H9 (cell line): Measurements from ENCODE around the gene PXN. TPM values are rescaled to one million over a fixed set of nuclear protein-coding genes. Genes with fewer than 3 reads are reported as not detected.
A peak's percentile ranks its signal among the peaks of the same experiment; 100 is the strongest.
"Not testable (repeated sequence)": the region's sequence is repeated elsewhere in the genome, so short reads cannot be mapped to it uniquely, and the experiment has no call there.

Source experiments
- DNase-seq: peaks from one replicate; pipeline ENCODE4 v3.0.0-alpha.2; 2017
- H2AFZ ChIP-seq: one replicate; pipeline ENCODE4 v1.6.1; 2013; ENCODE audit warnings: mild to moderate bottlenecking, low read length, control low read depth, moderate library complexity
- H2AK5ac ChIP-seq: 2 replicates; pipeline ENCODE4 v1.6.1; 2013; ENCODE audit warnings: low read length, control low read depth, mixed read lengths; ENCODE audit not compliant: insufficient read length
- H2BK120ac ChIP-seq: one replicate; pipeline ENCODE4 v1.6.1; 2013; ENCODE audit warnings: low read depth, mild to moderate bottlenecking, low read length, control low read depth, inconsistent platforms; ENCODE audit not compliant: poor library complexity, severe bottlenecking
- H2BK12ac ChIP-seq: 2 replicates; pipeline ENCODE4 v1.6.1; 2013; ENCODE audit warnings: low read length, control low read depth, mixed read lengths, low read depth; ENCODE audit not compliant: insufficient read length
- H2BK15ac ChIP-seq: 2 replicates; pipeline ENCODE4 v1.6.1; 2013; ENCODE audit warnings: low read depth, low read length, control low read depth
- H2BK20ac ChIP-seq: one replicate; pipeline ENCODE4 v1.6.1; 2013; ENCODE audit warnings: low read depth, mild to moderate bottlenecking, low read length, control low read depth, inconsistent platforms; ENCODE audit not compliant: poor library complexity, severe bottlenecking
- H2BK5ac ChIP-seq: 2 replicates; pipeline ENCODE4 v1.6.1; 2013; ENCODE audit warnings: low read length, control low read depth, mixed read lengths; ENCODE audit not compliant: insufficient read length
- H3K14ac ChIP-seq: 2 replicates; pipeline ENCODE4 v1.6.1; 2013; ENCODE audit warnings: low read length, control low read depth; ENCODE audit not compliant: insufficient read depth
- H3K18ac ChIP-seq: 2 replicates; pipeline ENCODE4 v1.6.1; 2013; ENCODE audit warnings: low read depth, mild to moderate bottlenecking, mixed read lengths, low read length, control low read depth; ENCODE audit not compliant: insufficient read length
- H3K23ac ChIP-seq: 2 replicates; pipeline ENCODE4 v1.6.1; 2013; ENCODE audit warnings: low read length, control low read depth, mixed read lengths, low read depth; ENCODE audit not compliant: insufficient read length
- H3K23me2 ChIP-seq: 2 replicates; pipeline ENCODE4 v1.6.1; 2013; ENCODE audit warnings: low read depth, mild to moderate bottlenecking, mixed read lengths, low read length, control low read depth; ENCODE audit not compliant: insufficient read length, poor library complexity, severe bottlenecking
- H3K27ac ChIP-seq: 2 replicates; pipeline ENCODE4 v1.5.1; 2013; ENCODE audit warnings: low read length, control low read depth, mixed read lengths, low read depth; ENCODE audit not compliant: insufficient read length
- H3K27me3 ChIP-seq: 2 replicates; pipeline ENCODE4 v1.6.1; 2013; ENCODE audit warnings: low read length, control low read depth, inconsistent platforms; ENCODE audit not compliant: insufficient read depth
- H3K4ac ChIP-seq: 2 replicates; pipeline ENCODE4 v1.6.1; 2013; ENCODE audit warnings: low read depth, mild to moderate bottlenecking, control low read depth, inconsistent platforms, low read length, moderate library complexity
- H3K4me1 ChIP-seq: 2 replicates; pipeline ENCODE4 v1.6.1; 2013; ENCODE audit warnings: low read length, control low read depth, inconsistent platforms; ENCODE audit not compliant: insufficient read depth
- H3K4me2 ChIP-seq: 2 replicates; pipeline ENCODE4 v1.6.1; 2013; ENCODE audit warnings: low read length, control low read depth, mixed read lengths; ENCODE audit not compliant: insufficient read length, insufficient read depth
- H3K56ac ChIP-seq: 2 replicates; pipeline ENCODE4 v1.6.1; 2013; ENCODE audit warnings: low read depth, mild to moderate bottlenecking, mixed read lengths, low read length, control low read depth; ENCODE audit not compliant: insufficient read length
- H3K79me1 ChIP-seq: 2 replicates; pipeline ENCODE4 v1.6.1; 2013; ENCODE audit warnings: low read depth, mild to moderate bottlenecking, moderate library complexity, low read length, control low read depth, inconsistent platforms; ENCODE audit not compliant: insufficient read depth, poor library complexity, severe bottlenecking
- H3K79me2 ChIP-seq: 2 replicates; pipeline ENCODE4 v1.6.1; 2013; ENCODE audit warnings: low read length, control low read depth, inconsistent platforms; ENCODE audit not compliant: insufficient read depth
- H3K9ac ChIP-seq: 2 replicates; pipeline ENCODE4 v1.6.1; 2013; ENCODE audit warnings: low read length, control low read depth, mixed read lengths; ENCODE audit not compliant: insufficient read length; ENCODE audit errors: extremely low read depth
- H3K9me3 ChIP-seq: one replicate; pipeline ENCODE4 v1.6.1; 2013; ENCODE audit warnings: low read depth, low read length, inconsistent platforms; ENCODE audit not compliant: control insufficient read depth
- H3T11ph ChIP-seq: one replicate; pipeline ENCODE4 v1.6.1; 2013; ENCODE audit warnings: mild to moderate bottlenecking, low read length, control low read depth, inconsistent platforms
- H4K20me1 ChIP-seq: one replicate; pipeline ENCODE4 v1.6.1; 2013; ENCODE audit not compliant: control insufficient read depth, insufficient read length, insufficient read depth
- H4K5ac ChIP-seq: 2 replicates; pipeline ENCODE4 v1.6.1; 2013; ENCODE audit warnings: low read depth, mild to moderate bottlenecking, mixed read lengths, low read length, control low read depth; ENCODE audit not compliant: insufficient read length
- H4K8ac ChIP-seq: replicated peaks from 2 replicates; pipeline ENCODE4 v1.6.1; 2013; ENCODE audit warnings: low read length, control low read depth, mixed read lengths, low read depth; ENCODE audit not compliant: insufficient read length
- H4K91ac ChIP-seq: 2 replicates; pipeline ENCODE4 v1.6.1; 2013; ENCODE audit warnings: low read depth, mild to moderate bottlenecking, moderate library complexity, mixed read lengths, low read length, control low read depth; ENCODE audit not compliant: insufficient read length
- H3K27ac Mint-ChIP-seq, 3 experiments: 2 replicates in 2 of 3; 3 replicates in 1 of 3; pipeline ENCODE4 v1.8.0; 2020 to 2021; ENCODE audit warnings: mixed read lengths in 3 of 3, mild to moderate bottlenecking in 1 of 3, moderate library complexity in 1 of 3
- H3K27me3 Mint-ChIP-seq: 2 replicates; pipeline ENCODE4 v1.8.0; 2021; ENCODE audit warnings: low read depth, mild to moderate bottlenecking, moderate library complexity, mixed read lengths
- H3K36me3 Mint-ChIP-seq, 3 experiments: 2 replicates in 2 of 3; 3 replicates in 1 of 3; pipeline ENCODE4 v1.8.0; 2020 to 2021; ENCODE audit warnings: low read depth in 3 of 3, mixed read lengths in 3 of 3; ENCODE audit not compliant: insufficient read depth in 1 of 3
- H3K4me1 Mint-ChIP-seq, 2 experiments: 2 replicates each; pipeline ENCODE4 v1.8.0; 2020; ENCODE audit warnings: mixed read lengths in 2 of 2
- H3K4me3 Mint-ChIP-seq, 2 experiments: 2 replicates in 1 of 2; 3 replicates in 1 of 2; pipeline ENCODE4 v1.8.0; 2020 to 2021; ENCODE audit warnings: mild to moderate bottlenecking in 2 of 2, mixed read lengths in 2 of 2, moderate library complexity in 1 of 2
- H3K9me3 Mint-ChIP-seq, 2 experiments: 2 replicates in 1 of 2; 3 replicates in 1 of 2; pipeline ENCODE4 v1.8.0; 2020; ENCODE audit warnings: mild to moderate bottlenecking in 2 of 2, mixed read lengths in 2 of 2, moderate library complexity in 1 of 2
- WGBS: extraction: QIAGEN DNeasy Blood & Tissue Kit; methylation state at CpG from one replicate; pipeline ENCODE4 v1.1.7; 2013; ENCODE audit warnings: missing lambda C conversion rate, low lambda C conversion rate, mixed read lengths; ENCODE audit not compliant: insufficient read length; ENCODE audit errors: extremely low coverage; 5-methylcytosine and 5-hydroxymethylcytosine counted together
- total RNA-seq: library from RNA; stranded (reverse); gene quantifications from 2 replicates; pipeline ENCODE4 v1.2.1, GENCODE V29; 2021
- TF ChIP-seq, protein P1 (sequence below): fragments of 200-600 bp; sonication (generic); conservative IDR thresholded peaks from 3 replicates; pipeline ENCODE4 v1.8.0; 2021; ENCODE audit warnings: antibody characterized with exemption, mild to moderate bottlenecking

Gene PXN
- total RNA-seq, 1 experiment from 2014 or later = 92.8 TPM

DNA sequence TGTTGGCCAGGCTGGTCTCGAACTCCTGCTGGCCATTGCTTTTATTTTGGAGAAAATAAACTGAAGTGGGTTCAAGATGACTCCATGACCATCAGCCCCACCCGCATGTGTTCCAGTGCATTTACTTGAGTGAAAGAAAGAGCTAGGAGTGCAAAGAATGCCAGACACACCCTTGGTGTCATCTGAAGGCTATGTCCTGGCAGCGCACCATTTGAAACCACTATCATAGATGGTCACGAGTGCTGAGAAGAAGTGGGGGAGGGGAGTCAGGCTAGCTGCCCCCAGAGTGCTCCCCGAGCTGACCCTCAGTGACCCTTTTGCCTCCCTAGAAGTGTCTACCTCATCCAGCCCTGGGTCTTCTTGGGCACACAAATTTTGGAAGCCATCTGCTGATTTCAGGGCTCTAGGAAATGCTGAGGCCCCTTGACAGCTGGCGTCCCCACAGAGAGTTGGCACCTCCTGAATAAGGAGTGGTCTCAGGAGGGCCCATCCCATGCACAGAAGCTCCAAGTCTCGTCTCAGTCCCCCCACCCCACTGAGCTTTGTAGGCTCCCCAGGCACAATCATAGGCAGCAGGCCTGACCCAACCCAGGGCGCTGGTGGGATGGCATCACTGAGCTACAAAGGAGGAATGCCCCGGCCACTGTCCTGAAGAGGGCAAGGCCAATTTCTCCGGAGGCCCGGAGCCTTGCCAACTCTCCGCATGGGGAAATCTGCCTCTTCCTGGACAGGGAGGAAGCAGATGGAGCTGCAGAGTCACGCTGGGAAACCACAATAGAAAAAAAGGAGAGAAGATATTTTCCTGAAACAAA, 28.0 kb downstream of the PXN start:
- Histone ChIP-seq H3K9ac (no peak overlapping the region), H3K4me2 (no peak overlapping the region)

DNA sequence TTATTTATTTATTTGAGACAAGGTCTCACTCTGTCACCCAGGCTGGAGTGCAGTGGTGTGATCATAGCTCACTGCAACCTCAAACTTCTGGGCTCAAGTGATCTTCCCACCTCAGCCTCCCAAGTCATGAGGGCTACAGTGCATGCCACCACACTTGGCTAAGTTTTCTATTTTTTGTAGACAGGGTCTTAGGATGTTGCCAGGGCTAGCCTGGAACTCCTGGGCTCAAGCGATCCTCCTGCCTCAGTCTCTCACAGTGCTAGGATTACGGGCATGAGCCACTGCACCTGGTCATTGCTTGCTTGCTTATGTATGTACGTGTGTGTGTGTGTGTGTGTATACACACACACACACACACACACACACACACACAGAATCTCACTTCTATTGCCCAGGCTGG, 28.7 kb downstream of the PXN start:
- H2BK5ac ChIP-seq, H3K18ac ChIP-seq, H2BK20ac ChIP-seq, H3K27me3 Mint-ChIP-seq, H3K4me3 Mint-ChIP-seq, H4K5ac ChIP-seq, H3K9me3 Mint-ChIP-seq, DNase-seq, H3K4ac ChIP-seq, H3K9ac ChIP-seq, H4K8ac ChIP-seq, H4K91ac ChIP-seq, H3K79me1 ChIP-seq, H3K4me2 ChIP-seq, H3K9me3 ChIP-seq, H3K27me3 ChIP-seq, H4K20me1 ChIP-seq, H3K27ac ChIP-seq, H3T11ph ChIP-seq, H3K23ac ChIP-seq, H2BK120ac ChIP-seq, H2BK12ac ChIP-seq, H2AK5ac ChIP-seq, H3K27ac Mint-ChIP-seq, H2BK15ac ChIP-seq, H3K14ac ChIP-seq, H3K36me3 Mint-ChIP-seq, H3K56ac ChIP-seq, H2AFZ ChIP-seq, H3K23me2 ChIP-seq: not testable (repeated sequence)
- H3K79me2 ChIP-seq = peaks cover 25% of the 10 kb centered on the region; the same call in 1 of the 2 replicates
- H3K4me1 ChIP-seq = peaks cover 22% of the 10 kb centered on the region
- WGBS = no CpG with 5 or more reads among the region's 3 CpGs
- peaks cover 61 to 69% of the 10 kb centered on the region in 2 experiments for H3K4me1 Mint-ChIP-seq

More for the DNA sequence above, 28.0 kb downstream of the PXN start:
- Histone ChIP-seq H3K56ac (no peak overlapping the region), H3K4ac (no peak overlapping the region), H3K14ac (no peak overlapping the region; the same call in 1 of the 2 replicates), H2BK120ac (no peak overlapping the region), H4K20me1 (no peaks in the 10 kb centered on the region), H4K8ac (no peak overlapping the region), H3K23ac (no peak overlapping the region), H2AK5ac (no peak overlapping the region), H2BK20ac (no peak overlapping the region), H3K27me3 (no peaks in the 10 kb centered on the region), H3K23me2 (no peaks in the 10 kb centered on the region), H3K18ac (no peak overlapping the region), H3K9me3 (no peaks in the 10 kb centered on the region), H2BK15ac (no peak overlapping the region), H3T11ph (no peak overlapping the region), H3K79me2 (peaks cover 26% of the 10 kb centered on the region; the same call in 1 of the 2 replicates), H2BK12ac (no peak overlapping the region), H2BK5ac (no peak overlapping the region), H4K91ac (no peak overlapping the region), H3K79me1 (peaks cover 5% of the 10 kb centered on the region), H2AFZ (no peak overlapping the region), H3K4me1 (peaks cover 18% of the 10 kb centered on the region), H4K5ac (no peak overlapping the region), H3K27ac (no peak overlapping the region)
- H3K9me3 Mint-ChIP-seq = no peaks in the 10 kb centered on the region
- TF ChIP-seq, protein P1, sequence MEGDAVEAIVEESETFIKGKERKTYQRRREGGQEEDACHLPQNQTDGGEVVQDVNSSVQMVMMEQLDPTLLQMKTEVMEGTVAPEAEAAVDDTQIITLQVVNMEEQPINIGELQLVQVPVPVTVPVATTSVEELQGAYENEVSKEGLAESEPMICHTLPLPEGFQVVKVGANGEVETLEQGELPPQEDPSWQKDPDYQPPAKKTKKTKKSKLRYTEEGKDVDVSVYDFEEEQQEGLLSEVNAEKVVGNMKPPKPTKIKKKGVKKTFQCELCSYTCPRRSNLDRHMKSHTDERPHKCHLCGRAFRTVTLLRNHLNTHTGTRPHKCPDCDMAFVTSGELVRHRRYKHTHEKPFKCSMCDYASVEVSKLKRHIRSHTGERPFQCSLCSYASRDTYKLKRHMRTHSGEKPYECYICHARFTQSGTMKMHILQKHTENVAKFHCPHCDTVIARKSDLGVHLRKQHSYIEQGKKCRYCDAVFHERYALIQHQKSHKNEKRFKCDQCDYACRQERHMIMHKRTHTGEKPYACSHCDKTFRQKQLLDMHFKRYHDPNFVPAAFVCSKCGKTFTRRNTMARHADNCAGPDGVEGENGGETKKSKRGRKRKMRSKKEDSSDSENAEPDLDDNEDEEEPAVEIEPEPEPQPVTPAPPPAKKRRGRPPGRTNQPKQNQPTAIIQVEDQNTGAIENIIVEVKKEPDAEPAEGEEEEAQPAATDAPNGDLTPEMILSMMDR = no peak
- peak overlapping the region in 2 of 3 experiments; percentile 75 to 84; a peak in 3 of 7 replicates for H3K27ac Mint-ChIP-seq
- DNase-seq = no peak
- no peaks in the 10 kb centered on the region for H3K27me3 Mint-ChIP-seq
- H3K4me3 Mint-ChIP-seq = no peak overlapping the region
- H3K4me1 Mint-ChIP-seq = peaks cover 59 to 62% of the 10 kb centered on the region in 2 experiments
- H3K36me3 Mint-ChIP-seq = peaks cover 0 to 2% (median 0%) of the 10 kb centered on the region in 3 experiments; a peak in 2 of 7 replicates
- no CpG with 5 or more reads among the region's 13 CpGs for WGBS
